ENCODE data around the gene GLG1. TPM values are rescaled to one million over a fixed set of nuclear protein-coding genes. Genes with fewer than 3 reads are reported as not detected.

The GLG1 gene
- polyA plus RNA-seq, 1 donor from 2014 or later, result 36.6 TPM

DNA sequence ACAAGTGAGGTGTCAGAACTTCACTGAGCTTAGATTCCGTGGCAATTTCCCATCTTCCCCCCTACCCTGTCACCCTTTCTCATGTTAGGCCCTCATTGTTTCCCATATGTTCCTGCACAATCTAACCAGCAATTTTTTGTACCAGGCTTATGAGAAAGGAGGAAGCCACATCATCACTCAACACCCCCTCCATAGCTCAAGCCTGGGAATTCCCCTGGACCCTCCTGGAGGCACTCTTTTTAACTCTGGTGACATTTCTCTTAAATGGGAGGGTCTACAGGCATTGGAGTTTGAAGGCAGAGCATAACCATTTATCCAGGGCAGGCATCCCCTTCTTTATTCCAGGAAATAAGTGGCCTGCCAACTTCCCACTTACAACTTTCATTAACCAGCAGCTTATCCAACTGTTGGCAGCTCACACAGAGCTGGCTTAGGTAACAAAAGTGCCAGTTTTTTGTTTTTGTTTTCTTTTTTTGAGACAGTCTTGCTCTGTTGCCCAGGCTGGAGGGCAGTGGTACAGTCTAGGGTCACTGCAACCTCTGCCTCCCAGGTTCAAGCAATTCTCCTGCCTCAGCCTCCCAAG lies 10.4 kb upstream of the GLG1 start:
- TF ChIP-seq SMC3 (conservative IDR thresholded peaks at IDR 0.05; ENCODE audit: poor library complexity) (no peak), RAD21 (conservative IDR thresholded peaks at IDR 0.05) (no peak), MXI1 (conservative IDR thresholded peaks at IDR 0.05; ENCODE audit: poor library complexity, severe bottlenecking) (no peak), EP300 (conservative IDR thresholded peaks at IDR 0.05; ENCODE audit: poor library complexity, severe bottlenecking) (no peak), TAF1 (IDR thresholded peaks at IDR 0.05; ENCODE audit: low read depth) (no peak), EZH2 (IDR thresholded peaks at IDR 0.05; ENCODE audit: borderline replicate concordance, insufficient read depth, low read length, poor library complexity, severe bottlenecking) (no peak), POLR2AphosphoS5 (IDR thresholded peaks at IDR 0.05) (no peak)
- TF ChIP-seq, protein P1, sequence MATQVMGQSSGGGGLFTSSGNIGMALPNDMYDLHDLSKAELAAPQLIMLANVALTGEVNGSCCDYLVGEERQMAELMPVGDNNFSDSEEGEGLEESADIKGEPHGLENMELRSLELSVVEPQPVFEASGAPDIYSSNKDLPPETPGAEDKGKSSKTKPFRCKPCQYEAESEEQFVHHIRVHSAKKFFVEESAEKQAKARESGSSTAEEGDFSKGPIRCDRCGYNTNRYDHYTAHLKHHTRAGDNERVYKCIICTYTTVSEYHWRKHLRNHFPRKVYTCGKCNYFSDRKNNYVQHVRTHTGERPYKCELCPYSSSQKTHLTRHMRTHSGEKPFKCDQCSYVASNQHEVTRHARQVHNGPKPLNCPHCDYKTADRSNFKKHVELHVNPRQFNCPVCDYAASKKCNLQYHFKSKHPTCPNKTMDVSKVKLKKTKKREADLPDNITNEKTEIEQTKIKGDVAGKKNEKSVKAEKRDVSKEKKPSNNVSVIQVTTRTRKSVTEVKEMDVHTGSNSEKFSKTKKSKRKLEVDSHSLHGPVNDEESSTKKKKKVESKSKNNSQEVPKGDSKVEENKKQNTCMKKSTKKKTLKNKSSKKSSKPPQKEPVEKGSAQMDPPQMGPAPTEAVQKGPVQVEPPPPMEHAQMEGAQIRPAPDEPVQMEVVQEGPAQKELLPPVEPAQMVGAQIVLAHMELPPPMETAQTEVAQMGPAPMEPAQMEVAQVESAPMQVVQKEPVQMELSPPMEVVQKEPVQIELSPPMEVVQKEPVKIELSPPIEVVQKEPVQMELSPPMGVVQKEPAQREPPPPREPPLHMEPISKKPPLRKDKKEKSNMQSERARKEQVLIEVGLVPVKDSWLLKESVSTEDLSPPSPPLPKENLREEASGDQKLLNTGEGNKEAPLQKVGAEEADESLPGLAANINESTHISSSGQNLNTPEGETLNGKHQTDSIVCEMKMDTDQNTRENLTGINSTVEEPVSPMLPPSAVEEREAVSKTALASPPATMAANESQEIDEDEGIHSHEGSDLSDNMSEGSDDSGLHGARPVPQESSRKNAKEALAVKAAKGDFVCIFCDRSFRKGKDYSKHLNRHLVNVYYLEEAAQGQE (IDR thresholded peaks at IDR 0.05; ENCODE audit: borderline replicate concordance), result no peak
- TF ChIP-seq, protein P2, sequence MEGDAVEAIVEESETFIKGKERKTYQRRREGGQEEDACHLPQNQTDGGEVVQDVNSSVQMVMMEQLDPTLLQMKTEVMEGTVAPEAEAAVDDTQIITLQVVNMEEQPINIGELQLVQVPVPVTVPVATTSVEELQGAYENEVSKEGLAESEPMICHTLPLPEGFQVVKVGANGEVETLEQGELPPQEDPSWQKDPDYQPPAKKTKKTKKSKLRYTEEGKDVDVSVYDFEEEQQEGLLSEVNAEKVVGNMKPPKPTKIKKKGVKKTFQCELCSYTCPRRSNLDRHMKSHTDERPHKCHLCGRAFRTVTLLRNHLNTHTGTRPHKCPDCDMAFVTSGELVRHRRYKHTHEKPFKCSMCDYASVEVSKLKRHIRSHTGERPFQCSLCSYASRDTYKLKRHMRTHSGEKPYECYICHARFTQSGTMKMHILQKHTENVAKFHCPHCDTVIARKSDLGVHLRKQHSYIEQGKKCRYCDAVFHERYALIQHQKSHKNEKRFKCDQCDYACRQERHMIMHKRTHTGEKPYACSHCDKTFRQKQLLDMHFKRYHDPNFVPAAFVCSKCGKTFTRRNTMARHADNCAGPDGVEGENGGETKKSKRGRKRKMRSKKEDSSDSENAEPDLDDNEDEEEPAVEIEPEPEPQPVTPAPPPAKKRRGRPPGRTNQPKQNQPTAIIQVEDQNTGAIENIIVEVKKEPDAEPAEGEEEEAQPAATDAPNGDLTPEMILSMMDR (IDR thresholded peaks at IDR 0.05; ENCODE audit: poor library complexity, severe bottlenecking), result no peak
- no peaks in the 10 kb centered on the region for H4K20me1 ChIP-seq (ENCODE audit: insufficient read depth)
- H3K9ac ChIP-seq (ENCODE audit: low read length), result no peak overlapping the region
- no peaks in the 10 kb centered on the region for H3K79me2 ChIP-seq (replicated peaks; ENCODE audit: insufficient read depth, low read length)
- no peak overlapping the region for H3K4me2 ChIP-seq (ENCODE audit: low read length)
- no peaks in the 10 kb centered on the region for H3K9me3 ChIP-seq (ENCODE audit: low read length)
- H3K27ac ChIP-seq (ENCODE audit: low read length), result no peak overlapping the region
- H3K27me3 ChIP-seq (ENCODE audit: insufficient read depth, low read depth, low read length), result no peaks in the 10 kb centered on the region
- H3K9me2 ChIP-seq (ENCODE audit: insufficient read depth, low read length), result no peaks in the 10 kb centered on the region
- H3K4me3 ChIP-seq (ENCODE audit: low read length), result no peak overlapping the region
- H3K36me3 ChIP-seq (ENCODE audit: insufficient read depth, low read length), result no peaks in the 10 kb centered on the region
- no peak overlapping the region for H2AFZ ChIP-seq (ENCODE audit: low read depth, low read length)
- no peaks in the 10 kb centered on the region for H3F3A ChIP-seq (ENCODE audit: insufficient read depth, low read length, poor library complexity, severe bottlenecking)

DNA sequence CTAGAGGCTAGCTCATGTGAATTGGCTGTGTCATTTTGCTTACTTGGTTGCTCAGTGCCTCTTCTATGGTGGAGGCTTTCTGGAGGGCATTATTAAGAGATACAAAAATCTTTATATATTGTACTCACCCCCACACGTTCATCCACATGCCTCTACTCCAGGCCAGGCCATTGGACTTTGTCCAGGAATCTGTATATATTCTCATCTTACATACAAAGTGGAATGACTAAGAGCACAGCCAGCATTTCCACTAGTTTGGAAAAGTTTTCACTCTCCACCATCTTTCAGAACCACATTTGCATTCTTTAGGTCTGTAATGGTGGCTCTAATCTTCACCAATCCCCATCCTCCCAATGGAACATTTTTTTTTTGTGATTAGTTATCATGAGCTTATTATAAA lies 4.8 kb upstream of the GLG1 start:
- Histone ChIP-seq H3K9me2 (ENCODE audit: insufficient read depth, low read length) (no peaks in the 10 kb centered on the region), H2AFZ (ENCODE audit: low read depth, low read length) (no peak overlapping the region), H3K27ac (ENCODE audit: low read length) (no peak overlapping the region), H3K36me3 (ENCODE audit: insufficient read depth, low read length) (no peaks in the 10 kb centered on the region), H4K20me1 (ENCODE audit: insufficient read depth) (no peaks in the 10 kb centered on the region), H3K79me2 (replicated peaks; ENCODE audit: insufficient read depth, low read length) (no peaks in the 10 kb centered on the region), H3F3A (ENCODE audit: insufficient read depth, low read length, poor library complexity, severe bottlenecking) (no peaks in the 10 kb centered on the region), H3K4me2 (ENCODE audit: low read length) (no peak overlapping the region), H3K4me3 (ENCODE audit: low read length) (no peak overlapping the region), H3K9me3 (ENCODE audit: low read length) (no peaks in the 10 kb centered on the region), H3K27me3 (ENCODE audit: insufficient read depth, low read depth, low read length) (no peaks in the 10 kb centered on the region), H3K9ac (ENCODE audit: low read length) (no peak overlapping the region)
- no peak for TF ChIP-seq SMC3 (conservative IDR thresholded peaks at IDR 0.05; ENCODE audit: poor library complexity)
- TF ChIP-seq TAF1 (IDR thresholded peaks at IDR 0.05; ENCODE audit: low read depth), result no peak
- no peak for TF ChIP-seq EP300 (conservative IDR thresholded peaks at IDR 0.05; ENCODE audit: poor library complexity, severe bottlenecking)
- TF ChIP-seq MXI1 (conservative IDR thresholded peaks at IDR 0.05; ENCODE audit: poor library complexity, severe bottlenecking), result no peak
- TF ChIP-seq, protein P2 (IDR thresholded peaks at IDR 0.05; ENCODE audit: poor library complexity, severe bottlenecking), result no peak
- no peak for TF ChIP-seq RAD21 (conservative IDR thresholded peaks at IDR 0.05)
- TF ChIP-seq, protein P1 (IDR thresholded peaks at IDR 0.05; ENCODE audit: borderline replicate concordance), result no peak
- no peak for TF ChIP-seq POLR2AphosphoS5 (IDR thresholded peaks at IDR 0.05)
- no peak for TF ChIP-seq EZH2 (IDR thresholded peaks at IDR 0.05; ENCODE audit: borderline replicate concordance, insufficient read depth, low read length, poor library complexity, severe bottlenecking)

Measured in neural cell (in vitro differentiated cells).